ENCODE data around the gene PLS1.
A peak's percentile ranks its signal among the peaks of the same experiment; 100 is the strongest.
"Not testable (repeated sequence)": the region's sequence is repeated elsewhere in the genome, so short reads cannot be mapped to it uniquely, and the experiment has no call there.

PLS1 gene

DNA sequence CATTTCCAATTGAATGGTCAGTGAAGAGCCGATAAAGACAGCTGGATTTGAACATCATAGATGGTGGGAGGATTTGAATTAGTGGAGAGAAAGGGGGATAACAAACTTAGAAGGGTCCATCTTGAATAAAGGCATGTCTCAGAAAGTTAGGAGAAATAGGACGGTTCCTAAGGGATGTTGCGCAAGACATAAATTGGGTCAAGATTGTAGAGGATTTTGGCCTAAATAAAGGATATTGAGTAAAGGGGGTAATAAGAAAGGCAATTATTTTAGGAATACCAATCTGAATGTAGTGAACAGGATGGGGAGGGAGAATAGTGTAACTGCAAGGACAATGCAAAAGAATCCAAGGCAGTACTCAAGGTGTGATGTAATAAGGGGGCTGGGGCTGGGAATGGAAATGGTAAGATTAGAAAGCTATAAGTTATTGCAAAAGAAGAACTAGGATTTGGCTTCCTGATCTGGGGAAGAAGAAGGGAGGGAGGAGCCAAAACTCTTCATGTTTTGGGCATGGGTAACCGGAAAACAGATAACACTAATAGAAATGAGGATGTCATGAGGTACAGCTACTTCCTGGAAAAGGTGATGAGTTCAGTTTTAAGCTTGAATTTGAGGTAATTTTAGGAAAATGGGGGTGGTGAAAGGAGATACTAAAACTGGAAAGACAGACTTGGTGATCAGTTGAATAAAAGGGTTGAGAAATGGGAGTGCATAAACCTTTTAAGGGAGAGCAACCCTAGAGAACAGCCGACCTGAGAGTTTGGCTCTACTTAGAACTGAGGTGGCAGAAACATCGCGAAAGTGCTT, 110.3 kb downstream of the PLS1 start:
- no peak for DNase-seq

DNA sequence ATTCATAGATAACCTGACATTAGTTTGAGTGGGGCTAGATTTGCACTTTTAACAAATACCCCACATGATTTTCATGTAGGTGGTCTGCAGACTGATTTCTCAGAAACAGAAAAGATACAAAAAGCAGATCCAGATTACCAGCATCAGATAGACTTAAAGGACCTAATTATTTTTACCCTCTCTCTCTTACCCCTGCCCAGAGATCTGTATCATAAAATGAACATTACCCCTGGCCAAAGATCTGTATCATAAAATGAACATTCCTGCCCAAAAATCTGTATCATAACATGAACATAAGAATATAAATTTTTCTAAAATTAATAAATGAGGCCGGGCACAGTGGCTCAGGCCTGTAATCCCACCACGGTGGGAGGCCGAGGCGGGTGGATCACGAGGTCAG, 113.0 kb downstream of the PLS1 start:
- DNase-seq = no peak

DNA sequence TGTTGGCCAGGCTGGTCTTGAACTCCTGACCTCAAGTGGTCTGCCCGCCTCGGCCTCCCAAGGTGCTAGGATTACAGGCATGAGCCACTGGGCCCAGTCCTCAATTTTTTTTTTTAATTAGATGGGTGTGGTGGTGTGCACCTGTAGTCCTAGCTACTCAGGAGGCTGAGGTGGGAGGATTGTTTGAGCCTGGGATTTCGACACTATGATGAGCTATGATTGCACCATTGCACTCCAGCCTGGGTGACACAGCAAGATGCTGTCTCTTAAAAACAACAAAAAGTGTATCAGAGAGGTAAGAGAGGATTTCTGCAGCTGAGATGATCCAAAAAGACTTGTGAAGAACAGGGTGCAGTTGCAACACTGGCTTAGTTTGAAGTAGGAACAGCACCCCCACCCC, 118.7 kb downstream of the PLS1 start:
- DNase-seq = not testable (repeated sequence)

DNA sequence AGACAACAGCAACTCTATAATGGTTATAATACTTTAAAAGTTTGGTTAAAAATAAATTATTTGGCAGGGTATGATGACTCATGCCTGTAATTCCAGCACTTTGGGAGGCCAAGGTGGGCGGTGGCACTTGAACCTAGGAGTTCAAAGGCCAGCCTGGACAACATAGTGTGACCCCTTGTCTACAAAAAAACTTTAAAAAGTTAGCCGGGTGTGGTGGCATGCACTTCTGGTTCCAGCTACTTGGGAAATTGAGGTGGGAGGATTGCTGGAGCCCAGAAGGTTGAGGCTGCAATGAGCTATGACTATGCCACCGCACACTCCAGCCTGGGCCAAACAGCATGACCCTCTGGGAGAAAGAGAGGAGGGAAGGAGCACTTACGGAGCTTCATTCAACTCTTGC, 119.9 kb downstream of the PLS1 start:
- DNase-seq = no peak

DNA sequence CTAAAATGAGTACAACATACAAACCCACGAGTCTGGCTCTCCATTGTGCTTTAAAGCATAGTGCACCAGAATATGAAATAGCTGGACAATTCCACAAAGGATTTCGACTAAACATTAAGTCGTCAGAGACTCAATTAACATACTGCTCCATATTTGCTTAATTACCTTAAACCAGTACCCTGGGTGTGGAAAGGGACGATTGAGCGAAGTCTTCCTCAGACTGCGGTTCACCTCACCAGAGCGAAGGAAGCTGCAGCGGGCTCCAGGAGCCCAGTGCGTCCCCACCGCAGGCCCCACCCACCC, 127.4 kb downstream of the PLS1 start:
- no peak for DNase-seq

DNA sequence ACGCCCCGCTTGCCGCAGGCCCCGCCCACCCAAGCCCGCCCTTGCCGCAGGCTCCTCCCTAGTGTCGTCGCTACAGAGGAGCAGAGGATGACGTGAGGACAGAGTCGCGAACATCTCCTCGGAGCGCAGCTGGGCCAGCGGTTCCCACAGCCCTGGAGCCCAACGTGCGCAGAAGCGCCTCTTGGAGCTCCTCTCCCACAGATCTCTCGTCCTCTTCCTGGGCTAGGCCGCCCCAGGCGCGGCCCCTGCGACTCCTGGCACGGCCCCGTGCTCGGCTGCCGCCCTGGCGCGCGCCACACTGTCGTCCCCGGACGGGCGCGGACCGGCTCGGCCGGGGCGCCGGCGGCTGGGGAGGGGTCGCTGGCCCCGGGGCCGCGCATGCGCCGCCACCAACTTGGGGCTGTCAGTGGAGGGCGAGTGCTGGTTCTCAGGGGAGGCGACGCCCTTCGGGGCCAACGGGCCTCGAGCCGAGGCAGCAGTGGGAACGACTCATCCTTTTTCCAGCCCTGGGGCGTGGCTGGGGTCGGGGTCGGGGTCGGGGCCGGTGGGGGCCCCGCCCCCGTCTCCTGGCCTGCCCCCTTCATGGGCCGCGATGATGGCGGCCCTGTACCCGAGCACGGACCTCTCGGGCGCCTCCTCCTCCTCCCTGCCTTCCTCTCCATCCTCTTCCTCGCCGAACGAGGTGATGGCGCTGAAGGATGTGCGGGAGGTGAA, 127.9 kb downstream of the PLS1 start, which contains the start of gene TRPC1:
TSS of gene TRPC1 (plus strand) at position 67 of the 714 bp plus-strand sequence. CDS start at position 593, 526 bp downstream.
- peak; percentile 32 for DNase-seq

DNA sequence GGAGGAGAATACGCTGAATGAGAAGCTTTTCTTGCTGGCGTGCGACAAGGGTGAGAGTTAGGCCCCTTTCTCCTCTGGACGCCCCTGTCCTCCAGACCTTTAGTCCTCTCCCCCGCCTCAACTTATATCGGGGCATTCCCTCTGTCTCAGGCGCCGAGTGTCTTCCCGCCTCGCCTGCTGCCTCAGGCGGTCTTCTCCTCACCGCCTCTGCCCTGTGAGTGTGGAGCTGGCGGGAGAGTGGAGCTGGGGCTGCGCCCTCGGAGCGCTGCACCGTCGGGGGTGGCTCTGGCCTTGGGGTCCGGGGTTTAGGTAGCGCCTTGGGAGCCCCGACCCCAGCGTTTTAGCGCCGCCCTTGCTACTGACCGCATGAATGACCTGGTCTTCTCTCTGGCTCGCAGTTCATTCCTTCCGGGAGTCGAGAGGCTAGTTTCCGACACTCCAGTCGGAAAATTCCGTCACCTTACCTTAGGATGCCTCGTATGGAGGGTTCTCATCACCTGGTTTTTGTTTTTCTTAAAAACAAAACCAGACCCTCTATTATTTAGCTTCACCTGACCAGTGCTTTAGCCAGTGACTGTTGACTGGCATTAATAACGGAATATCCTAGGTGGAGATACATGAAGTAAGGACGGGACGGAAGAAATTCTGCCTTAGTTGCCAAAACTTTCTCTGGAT, 128.6 kb downstream of the PLS1 start:
- no peak for DNase-seq

DNA sequence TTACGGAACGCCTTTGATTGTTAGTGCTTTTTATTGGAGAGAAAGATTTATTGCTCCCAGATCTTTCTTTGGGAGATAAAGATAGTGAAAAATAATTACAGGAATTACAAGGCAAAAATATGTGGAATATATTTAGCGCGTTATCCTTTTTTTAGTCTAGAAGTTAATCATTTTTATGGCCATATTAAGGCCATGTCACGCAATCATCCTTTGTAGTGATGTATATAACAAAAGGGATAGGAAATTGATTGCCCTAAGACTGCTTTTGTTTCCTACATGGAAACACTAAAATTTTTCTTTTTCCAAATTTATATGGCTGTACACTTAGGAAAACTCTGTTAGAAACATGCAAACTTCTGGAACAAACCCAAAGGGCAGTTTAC, 129.2 kb downstream of the PLS1 start:
- DNase-seq = no peak

DNA sequence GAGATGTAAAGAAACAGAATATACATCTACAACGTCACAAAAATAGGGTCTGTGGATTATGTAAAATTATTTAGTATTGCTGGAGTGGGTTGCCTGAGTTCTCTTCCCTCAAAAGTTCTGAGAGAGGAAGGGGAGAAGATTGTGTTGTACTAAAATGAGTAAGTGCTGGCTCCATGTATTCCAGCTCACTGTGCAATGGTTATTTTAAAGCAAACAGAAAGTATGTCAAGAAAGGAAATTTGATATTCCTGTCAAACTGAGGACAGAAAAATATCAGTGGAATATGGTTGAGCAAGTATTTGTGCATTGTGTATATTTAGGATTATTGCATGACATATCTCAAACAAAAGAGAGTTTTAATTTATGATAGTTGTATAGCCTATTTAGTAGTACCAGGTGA, 129.8 kb downstream of the PLS1 start:
- no peak for DNase-seq

DNA sequence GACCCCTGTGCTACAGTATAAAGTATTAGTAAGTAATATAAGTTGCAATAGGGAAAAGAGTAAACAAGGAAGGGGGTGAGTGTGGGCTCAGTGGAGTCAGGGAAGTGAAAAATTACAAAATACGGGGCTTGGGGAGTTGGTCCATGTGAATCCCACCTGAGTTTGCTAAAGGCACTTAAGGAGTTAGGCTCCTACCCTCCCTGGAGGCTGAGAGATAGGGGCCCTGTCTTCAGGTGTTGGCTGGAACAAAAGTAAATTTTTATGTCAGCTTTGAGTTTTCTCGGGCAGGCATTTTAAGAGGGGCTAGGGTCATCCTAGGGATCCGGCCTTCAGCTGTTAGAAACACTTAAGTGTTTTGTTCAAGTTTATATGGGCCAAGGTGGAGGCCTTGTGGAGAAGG, 135.9 kb downstream of the PLS1 start:
- no peak for DNase-seq

DNA sequence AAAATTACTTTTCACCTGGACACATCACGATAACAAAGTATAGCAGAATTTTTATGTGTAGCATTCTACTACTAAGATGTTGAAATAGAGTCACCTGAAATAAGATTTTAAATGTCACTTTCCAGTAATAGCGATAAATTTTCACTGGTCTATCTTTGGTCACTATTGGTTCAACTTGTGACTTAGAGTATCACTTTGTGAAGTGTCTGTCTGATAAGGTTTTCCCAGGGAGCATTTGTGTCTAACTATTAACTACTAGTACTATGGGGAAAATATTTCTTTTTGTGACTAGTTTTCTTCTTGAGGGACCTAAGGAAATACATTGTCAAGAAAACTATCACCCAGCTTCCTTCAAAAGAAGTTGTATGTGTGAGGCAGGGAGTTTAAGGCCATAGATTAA, 138.6 kb downstream of the PLS1 start:
- DNase-seq = no peak

DNA sequence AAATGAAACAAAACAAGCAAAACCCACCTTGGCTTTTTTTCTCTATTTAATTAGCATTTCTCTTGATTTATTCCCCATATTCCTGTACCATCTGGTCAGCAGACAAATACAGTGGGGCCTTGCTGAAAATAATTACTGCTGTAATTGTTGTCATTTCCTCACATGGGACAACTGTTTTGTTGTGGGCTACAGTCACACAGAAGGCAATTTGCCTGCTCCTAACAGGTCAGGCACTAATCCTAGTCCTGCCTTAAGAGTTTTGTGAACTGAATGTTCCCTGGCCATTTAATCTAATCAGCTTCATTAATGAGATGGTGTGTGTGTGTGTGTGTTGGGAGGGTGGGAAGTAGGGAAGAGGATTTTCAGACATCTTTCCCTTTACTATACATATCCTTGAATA, 139.3 kb downstream of the PLS1 start:
- no peak for DNase-seq

DNA sequence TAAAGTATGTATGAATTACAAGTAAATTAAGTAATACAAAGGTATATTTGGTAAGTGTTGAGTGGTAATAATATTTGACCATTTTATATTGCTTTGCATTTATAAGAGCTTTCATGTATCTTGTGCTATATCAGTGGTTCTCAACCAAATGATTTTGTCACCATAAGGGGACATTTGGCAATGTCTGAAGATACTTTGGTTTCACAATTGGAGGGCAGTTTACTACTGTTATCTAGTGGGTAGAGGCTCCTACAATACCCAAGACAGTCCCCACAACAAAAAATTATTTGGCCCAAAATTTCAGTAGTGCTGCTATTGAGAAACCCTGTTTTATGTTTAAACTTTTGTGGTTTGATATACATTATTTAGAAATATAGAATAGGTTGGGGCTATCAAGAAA, 142.2 kb downstream of the PLS1 start:
- DNase-seq = no peak

DNA sequence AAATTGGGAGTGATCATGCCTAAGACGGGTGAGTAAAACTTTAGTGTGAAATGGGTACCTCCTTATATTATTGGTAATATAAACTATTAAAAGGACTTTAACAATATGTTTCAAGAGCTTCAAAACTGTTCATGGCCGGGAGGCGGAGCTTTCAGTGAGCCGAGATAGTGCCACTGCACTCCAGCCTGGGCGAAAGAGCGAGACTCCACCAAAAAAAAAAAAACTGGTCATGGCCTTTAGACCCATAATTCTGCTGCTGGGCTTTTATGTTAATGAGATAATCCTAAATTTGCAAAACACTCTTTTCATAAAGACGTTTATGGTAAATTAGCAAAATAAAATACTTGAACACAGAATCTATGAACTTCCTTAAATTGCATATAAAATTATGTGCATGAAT, 150.5 kb downstream of the PLS1 start:
- DNase-seq = no peak

DNA sequence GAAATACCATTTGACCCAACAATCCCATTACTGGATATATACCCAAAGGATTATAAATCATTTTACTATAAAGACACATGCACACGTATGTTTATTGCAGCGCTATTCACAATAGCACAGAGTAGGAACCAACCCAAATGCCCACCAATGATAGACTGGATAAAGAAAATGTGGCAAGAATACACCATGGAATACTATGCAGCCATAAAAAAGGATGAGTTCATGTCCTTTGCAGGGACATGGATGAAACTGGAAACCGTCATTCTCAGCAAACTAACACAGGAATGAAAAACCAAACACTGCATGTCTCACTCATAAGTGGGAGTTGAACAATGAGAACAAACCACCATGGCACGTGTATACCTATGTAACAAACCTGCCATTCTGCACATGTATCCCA, 154.3 kb downstream of the PLS1 start:
- DNase-seq = not testable (repeated sequence)

DNA sequence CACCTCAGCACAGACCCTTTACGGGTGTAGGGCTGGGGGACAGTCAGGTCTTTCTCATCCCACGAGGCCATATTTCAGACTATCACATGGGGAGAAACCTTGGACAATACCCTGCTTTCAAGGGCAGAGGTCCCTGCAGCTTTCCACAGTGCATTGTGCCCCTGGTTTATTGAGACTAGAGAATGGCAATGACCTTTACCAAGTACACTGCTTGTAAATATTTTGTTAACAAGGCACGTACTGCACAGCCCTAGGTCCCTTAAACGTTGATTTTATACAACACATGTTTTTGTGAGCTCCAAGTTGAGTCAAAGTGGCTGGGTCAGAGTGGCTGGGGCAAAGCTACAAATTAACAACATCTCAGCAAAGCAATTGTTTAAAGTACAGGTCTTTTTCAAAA, 156.4 kb downstream of the PLS1 start:
- DNase-seq = not testable (repeated sequence)

DNA sequence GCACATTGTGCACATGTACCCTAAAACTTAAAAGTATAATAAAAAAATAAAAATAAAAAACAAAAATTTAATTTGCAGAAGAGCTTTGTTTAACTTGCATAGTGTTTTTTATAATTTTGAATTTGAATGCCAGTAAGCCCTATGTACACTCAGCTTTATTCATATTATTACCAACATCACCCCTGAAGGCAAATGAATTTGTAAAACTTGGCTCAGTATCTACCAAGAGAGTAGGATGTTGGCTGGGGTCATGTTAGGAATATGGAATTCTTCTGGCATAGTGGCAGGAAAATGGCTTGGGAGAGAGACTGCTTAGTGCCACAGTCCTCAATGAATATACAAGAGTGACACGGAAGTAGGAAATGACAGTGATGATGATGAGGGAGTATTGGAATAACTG, 158.3 kb downstream of the PLS1 start:
- DNase-seq = no peak
